NCI-H1092 treated with DMSO at 0.1 percent for 48 hours (cell line): ENCODE measurements around the gene G6PC1.
"Not testable (repeated sequence)": the region's sequence is repeated elsewhere in the genome, so short reads cannot be mapped to it uniquely, and the experiment has no call there.

Source experiments
- DNase-seq: peaks from one replicate; lab custom pipeline; 2025; lab: John Stamatoyannopoulos, UW

Gene G6PC1

DNA sequence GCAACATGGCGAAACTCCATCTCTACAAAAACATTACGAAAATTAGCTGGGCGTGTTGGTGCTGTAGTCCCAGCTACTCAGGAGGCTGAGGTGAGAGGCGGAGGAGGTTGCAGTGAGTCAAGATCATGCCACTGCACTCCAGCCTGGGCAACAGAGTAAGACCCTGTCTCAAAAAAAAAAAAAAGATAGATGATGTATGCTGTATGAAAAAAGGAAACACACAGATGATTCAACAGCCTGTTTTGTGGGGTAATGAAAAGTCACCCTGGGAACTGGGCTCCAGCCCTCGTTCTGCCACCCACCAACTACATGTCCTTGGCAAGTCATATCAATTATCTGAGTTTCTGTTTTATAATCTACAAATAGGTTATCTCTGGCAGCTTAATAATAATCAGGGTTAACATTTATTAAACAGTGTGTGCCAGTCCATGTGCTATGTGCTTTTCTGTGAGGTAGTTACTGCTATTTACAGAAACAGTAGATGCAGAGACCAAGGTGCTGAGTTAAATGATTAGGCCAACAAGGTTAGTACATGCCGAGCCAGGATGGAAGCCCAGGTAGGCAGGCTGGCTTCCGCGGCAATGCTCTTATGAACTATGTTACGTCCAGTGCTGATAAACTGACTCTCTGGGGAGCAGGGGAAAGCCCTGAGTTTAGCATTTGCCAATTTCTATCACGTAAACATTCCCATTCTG, 1.1 kb downstream of the G6PC1 start:
- DNase-seq, result no peak

DNA sequence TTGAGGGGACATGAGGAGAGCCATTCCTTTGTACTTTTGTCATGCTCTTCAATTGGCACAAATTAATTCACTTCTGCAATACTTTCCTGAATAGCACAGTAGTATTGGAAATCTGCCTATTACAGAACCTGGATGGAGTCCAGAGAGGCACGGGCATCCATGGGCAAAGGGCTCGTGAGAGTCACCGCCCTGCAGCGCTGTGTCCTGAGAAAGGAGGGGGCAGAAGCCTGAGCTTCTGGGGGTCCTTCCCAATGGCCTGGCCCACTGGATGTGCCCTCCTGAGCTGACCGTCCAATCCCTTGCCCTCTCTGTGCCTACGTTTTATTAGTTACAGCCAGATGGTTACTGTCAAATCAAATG, 3.5 kb downstream of the G6PC1 start:
- no peak for DNase-seq

DNA sequence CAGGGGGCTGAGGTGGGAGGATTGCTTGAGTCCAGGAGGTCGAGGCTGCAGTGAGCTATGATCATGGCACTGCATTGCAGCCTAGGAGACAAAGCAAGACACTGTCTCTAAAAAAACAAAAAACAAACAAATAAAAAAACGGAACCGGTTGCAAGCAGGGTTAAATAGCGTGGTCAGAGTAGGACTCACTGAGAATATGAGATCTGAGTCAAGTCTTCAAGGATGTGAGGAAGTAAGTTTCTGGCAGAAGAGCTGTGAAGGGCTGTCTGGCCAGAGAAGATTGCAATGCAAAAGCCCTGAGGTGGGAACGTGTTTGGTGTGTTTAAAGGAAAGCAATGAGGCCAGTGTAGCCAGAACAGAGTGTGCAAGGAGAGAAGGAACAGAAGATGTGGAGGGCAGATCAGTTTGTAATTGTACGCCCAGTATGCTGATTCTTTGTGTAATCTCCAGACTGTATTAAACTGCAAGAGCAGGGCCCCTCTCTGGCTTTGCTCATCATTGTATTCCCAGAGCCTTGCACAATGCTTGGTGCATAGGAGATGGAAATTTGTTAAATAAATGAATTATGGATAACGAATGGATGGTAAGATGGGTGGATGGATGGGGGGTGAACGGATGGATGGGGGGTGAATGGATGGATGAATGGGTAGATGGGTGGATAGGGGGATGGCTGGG, 6.3 kb downstream of the G6PC1 start:
- DNase-seq, result no peak

DNA sequence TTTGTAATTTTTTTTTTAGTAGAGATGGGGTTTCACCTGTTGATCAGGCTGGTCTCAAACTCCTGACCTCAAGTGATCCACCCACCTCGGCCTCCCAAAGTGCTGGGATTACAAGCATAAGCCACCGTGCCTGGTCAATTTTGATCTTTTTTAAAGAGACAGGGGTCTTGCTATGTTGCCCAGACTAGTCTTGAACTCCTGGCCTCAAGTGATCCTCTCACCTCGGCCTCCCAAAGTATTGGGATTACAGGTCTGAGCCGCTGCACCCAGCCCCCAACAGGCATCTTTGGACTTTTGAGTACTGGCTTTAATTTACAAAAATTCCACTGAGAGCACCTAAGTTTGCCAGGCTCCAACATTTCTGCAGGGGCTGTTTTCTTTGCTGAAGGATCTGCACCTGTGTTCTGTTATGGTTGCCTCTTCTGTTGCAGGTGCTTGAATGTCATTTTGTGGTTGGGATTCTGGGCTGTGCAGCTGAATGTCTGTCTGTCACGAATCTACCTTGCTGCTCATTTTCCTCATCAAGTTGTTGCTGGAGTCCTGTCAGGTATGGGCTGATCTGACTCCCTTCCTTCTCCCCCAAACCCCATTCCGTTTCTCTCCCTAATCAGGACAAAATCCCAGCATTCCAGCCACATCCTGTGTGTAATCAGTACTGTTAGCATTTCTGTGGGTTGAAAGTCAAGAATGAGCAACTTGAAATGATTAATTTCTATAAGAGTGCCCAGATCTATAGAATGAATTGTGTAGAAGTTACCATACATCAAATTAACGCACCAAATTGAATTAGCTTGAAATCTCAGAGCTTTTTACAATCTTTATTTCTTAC, 8.5 kb downstream of the G6PC1 start:
- no peak for DNase-seq

GRCh38 chr17:42913522-42913921, 12.9 kb downstream of the G6PC1 start:
- no peak for DNase-seq

DNA sequence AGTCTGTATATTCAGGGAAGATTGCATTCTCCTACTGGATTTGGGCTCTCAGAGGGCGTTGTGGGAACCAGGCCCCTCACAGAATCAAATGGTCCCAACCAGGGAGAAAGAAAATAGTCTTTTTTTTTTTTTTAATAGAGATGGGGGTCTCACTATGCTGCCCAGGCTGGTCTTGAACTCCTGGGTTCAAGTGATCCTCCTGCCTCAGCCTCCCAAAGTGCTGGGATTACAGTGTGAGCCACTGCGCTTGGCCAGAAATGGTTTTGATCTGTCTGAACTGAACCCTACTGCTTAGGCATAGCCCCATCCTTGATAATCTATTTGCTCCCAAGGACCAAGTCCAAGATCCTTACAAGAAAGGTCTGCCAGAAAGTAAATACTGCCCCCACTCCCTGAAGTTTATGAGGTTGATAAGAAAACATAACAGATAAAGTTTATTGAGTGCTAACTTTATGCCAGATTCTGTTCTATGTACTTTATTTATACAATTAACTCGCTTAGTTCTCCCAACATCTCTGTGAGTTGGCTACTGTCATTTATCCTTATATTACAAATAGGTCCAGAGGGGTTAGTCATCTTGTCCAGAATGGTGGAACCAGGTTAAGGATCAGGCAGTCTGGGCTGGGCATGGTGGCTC, 13.5 kb downstream of the G6PC1 start:
- DNase-seq, result no peak

GRCh38 chr17:42915288-42915687, 14.7 kb downstream of the G6PC1 start:
- DNase-seq, result not testable (repeated sequence)

GRCh38 chr17:42916388-42917235, 16.0 kb downstream of the G6PC1 start:
- DNase-seq, result not testable (repeated sequence)

DNA sequence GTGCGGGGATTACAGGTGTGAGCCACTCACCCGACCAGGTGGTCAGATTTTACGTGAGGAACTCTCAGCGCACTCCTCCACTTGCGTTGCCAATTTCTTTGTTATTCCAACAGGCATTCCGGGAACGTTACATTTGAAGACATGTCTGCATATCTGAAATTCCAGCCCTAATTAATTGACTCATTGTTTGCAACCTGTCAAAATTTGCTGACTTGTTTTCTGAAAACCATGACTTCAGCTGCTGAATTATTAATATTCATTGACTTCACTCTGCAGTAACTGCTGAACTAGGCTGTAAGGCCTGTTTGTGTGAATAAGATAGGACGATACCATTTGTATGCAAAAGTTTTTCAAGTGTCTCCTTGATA, 16.6 kb downstream of the G6PC1 start:
- no peak for DNase-seq

DNA sequence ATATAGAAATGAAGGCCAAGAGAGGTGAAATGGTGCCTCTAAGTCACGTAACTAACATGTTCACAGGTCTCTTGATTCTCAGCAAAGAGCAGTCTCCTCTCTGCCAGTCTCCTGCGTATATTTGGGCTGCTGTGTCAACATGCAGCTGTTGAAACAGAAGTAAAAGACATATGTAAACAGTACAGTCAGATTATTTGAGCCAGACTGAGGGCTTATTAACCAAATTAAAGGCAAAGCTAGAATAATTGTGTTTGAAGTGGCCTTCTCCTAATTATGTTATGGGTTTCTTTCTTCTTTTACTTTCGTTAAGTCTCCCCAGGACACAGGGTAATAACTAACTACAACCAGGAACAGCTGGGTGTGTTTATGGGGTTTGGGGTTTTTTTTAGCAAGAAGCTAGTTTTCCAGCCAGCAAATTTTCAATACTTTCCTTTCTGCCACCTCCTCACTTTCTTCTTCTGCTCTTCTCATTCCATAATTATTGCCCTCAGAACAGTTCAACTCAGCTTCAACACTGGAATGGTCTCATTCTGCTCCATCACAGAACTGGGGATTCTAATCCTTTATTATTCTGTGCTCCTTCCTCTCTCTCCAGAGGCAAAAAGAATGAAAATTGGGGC, 18.4 kb downstream of the G6PC1 start:
- DNase-seq, result peak; percentile 93

- peak; percentile 16 for DNase-seq
Measured at GRCh38 chr17:42919522-42920077, 19.0 kb downstream of the G6PC1 start.

GRCh38 chr17:42920106-42920900, 19.7 kb downstream of the G6PC1 start:
- no peak for DNase-seq

DNA sequence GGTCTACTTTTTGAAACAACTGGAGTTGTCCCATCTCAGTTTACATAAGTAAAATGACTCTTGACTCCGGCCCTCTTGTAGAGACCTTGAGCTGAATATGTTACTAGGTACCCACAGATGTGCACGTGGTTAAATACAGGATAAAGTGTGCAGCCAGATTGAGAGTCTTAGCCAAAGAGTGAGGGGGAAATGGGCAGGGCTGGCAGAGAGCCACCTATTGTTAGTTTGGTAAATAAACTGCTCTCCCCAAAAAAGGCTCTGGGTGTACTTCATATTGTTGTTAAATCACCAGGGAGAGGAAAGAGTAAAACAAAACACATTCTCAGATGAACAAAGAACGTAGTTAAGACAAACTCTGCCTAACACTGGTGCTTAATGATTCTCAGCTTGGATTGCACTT, 20.3 kb downstream of the G6PC1 start:
- DNase-seq, result peak; percentile 72

DNA sequence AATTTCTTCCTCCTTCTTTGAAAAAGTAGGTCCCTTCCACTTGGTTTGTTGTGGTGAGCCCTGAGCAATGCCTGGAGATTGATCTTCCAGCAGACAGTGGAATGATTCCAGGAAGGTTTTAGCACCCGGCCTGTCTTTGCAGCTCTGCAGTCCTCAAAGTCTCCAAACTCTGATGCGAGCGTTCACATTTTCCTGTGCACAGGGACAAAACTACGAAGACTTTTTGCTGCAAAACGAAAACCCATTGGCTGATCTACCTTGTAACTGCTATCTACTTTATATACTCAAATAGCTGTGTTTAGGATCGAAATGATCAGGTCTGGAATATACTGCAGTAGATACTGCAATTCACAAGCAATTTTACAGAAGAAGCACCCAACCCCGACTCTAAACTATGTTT, 21.7 kb downstream of the G6PC1 start:
- DNase-seq, result no peak

DNA sequence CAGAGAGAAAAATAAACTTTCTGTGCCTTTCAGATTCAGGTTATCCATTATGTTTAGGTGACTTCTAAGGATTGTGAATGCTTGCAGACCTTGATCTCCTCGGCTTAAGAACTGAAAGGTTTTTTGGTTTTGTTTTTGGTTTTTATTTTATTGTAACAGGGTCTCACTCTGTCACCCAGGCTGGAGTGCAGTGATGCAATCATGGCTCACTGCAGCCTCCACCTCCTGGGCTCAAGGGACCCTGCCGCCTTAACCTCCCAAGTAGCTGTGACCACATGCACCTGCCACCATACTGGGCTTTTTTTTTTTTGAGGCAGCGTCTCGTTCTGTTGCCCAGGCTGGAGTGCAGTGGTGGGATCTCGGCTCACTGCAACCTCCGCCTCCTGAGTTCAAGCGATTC, 22.9 kb downstream of the G6PC1 start:
- not testable (repeated sequence) for DNase-seq

DNA sequence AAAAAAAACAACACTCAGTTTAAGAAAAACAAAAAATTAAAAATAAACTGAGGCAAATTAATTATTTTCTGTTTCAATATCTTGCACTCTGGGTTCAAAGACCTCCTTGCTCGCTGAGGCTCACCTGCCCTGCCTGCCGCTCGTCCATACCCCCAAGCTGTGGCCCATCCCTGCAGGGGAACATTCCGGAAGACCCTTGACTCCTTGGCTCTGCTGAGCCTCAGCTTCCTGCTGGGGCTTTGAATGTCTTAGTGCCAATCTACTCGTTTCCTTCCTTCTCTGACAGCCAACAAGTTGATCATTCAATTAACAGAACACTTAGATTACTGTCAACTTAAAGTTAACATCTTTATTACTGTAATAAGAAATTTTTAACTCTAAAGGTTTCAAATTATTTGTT, 24.3 kb downstream of the G6PC1 start:
- no peak for DNase-seq

GRCh38 chr17:42928714-42929496, 28.3 kb downstream of the G6PC1 start:
- DNase-seq, result peak; percentile 53

DNA sequence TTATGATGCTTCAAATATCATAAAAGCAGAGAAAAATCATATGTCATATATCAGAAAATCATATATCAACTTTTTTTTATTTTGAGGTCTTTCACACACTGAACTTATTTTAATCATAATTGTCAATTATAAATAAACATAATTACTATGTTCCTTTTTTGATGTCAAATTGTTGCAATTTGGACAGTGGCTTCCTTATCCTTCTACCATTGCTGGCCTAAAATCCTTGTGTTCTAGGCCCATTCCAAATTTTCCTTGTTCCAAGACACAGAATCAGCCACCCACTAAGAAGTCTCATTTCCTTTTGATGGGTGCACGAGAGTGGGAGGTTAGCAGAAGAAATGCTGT, 28.9 kb downstream of the G6PC1 start:
- DNase-seq, result no peak
